IMR-90 (cell line): ENCODE measurements around the gene SSU72. TPM values are rescaled to one million over a fixed set of nuclear protein-coding genes. Genes with fewer than 3 reads are reported as not detected.
"Not testable (repeated sequence)": the region's sequence is repeated elsewhere in the genome, so short reads cannot be mapped to it uniquely, and the experiment has no call there.

Source experiments
- ATAC-seq: fragments of 200-7000 bp; cut with Tn5 transposase; 2 replicates; pipeline ENCODE4 v1.9.1; 2020; ENCODE audit warnings: low read depth, mild to moderate bottlenecking, moderate library complexity
- BruUV-seq: library from RNA; stranded (reverse); fragments of 400-500 nt; replicated peaks from 2 replicates; lab custom pipeline; 2021; lab: Mats Ljungman, UMichigan
- CTCF ChIA-PET: fragments of 300-600 bp; formaldehyde crosslinking; extraction: SDS; loops from one replicate; lab custom pipeline; 2021; ENCODE audit warnings: antibody characterized with exemption; lab: Yijun Ruan, JAX
- POLR2A ChIA-PET: fragments of 300-600 bp; sonication (Branson Sonifier 250); formaldehyde crosslinking; loops from one replicate; lab custom pipeline; 2022; ENCODE audit warnings: antibody characterized with exemption; ENCODE audit not compliant: unreplicated experiment; lab: Charles Lee
- DNase-seq: peaks from one replicate; pipeline ENCODE4 v3.0.0; 2013
- H2AFZ ChIP-seq: replicated peaks from 2 replicates; pipeline ENCODE3; 2013; ENCODE audit warnings: low read length, mild to moderate bottlenecking; ENCODE audit not compliant: poor library complexity
- H2AK5ac ChIP-seq: 2 replicates; pipeline ENCODE4 v1.6.1; 2013; ENCODE audit warnings: low read depth, low read length, inconsistent platforms
- H2AK9ac ChIP-seq: replicated peaks from 2 replicates; pipeline ENCODE3; 2013; ENCODE audit warnings: mild to moderate bottlenecking, low read depth, low read length, moderate library complexity; ENCODE audit not compliant: poor library complexity
- H2BK120ac ChIP-seq: 2 replicates; pipeline ENCODE4 v1.6.1; 2013; ENCODE audit warnings: low read depth, low read length, inconsistent platforms
- H2BK15ac ChIP-seq: 3 replicates; pipeline ENCODE4 v1.6.1; 2013; ENCODE audit warnings: low read depth, low read length, inconsistent platforms
- H2BK20ac ChIP-seq: 2 replicates; pipeline ENCODE4 v1.6.1; 2013; ENCODE audit warnings: low read depth, mild to moderate bottlenecking, inconsistent platforms, low read length, moderate library complexity
- H2BK5ac ChIP-seq: 2 replicates; pipeline ENCODE4 v1.6.1; 2013; ENCODE audit warnings: mild to moderate bottlenecking, low read depth, low read length, inconsistent platforms; ENCODE audit not compliant: poor library complexity, severe bottlenecking
- H3K14ac ChIP-seq: replicated peaks from 2 replicates; pipeline ENCODE4 v1.6.1; 2013; ENCODE audit warnings: low read depth, low read length, inconsistent platforms
- H3K18ac ChIP-seq: 2 replicates; pipeline ENCODE4 v1.6.1; 2013; ENCODE audit warnings: low read depth, low read length, control low read depth
- H3K23ac ChIP-seq: 2 replicates; pipeline ENCODE4 v1.6.1; 2013; ENCODE audit warnings: low read depth, low read length, inconsistent platforms
- H3K27ac ChIP-seq: 2 replicates; pipeline ENCODE4 v1.5.1; 2013; ENCODE audit warnings: mild to moderate bottlenecking, control low read depth, low read length; ENCODE audit not compliant: insufficient read depth
- H3K27me3 ChIP-seq: 2 replicates; pipeline ENCODE4 v1.6.1; 2013; ENCODE audit warnings: low read length; ENCODE audit not compliant: control insufficient read depth, insufficient read depth
- H3K36me3 ChIP-seq: 2 replicates; pipeline ENCODE4 v1.6.1; 2013; ENCODE audit warnings: low read length, mixed read lengths; ENCODE audit not compliant: control insufficient read depth, insufficient read depth
- H3K4ac ChIP-seq: 2 replicates; pipeline ENCODE4 v1.6.1; 2013; ENCODE audit warnings: low read depth, low read length, inconsistent platforms
- H3K4me1 ChIP-seq: 2 replicates; pipeline ENCODE4 v1.6.1; 2013; ENCODE audit warnings: low read length, mixed read lengths; ENCODE audit not compliant: control insufficient read depth, insufficient read depth
- H3K4me2 ChIP-seq: 2 replicates; pipeline ENCODE4 v1.6.1; 2013; ENCODE audit warnings: low read depth, mild to moderate bottlenecking, control low read depth, low read length, moderate library complexity
- H3K4me3 ChIP-seq: 2 replicates; pipeline ENCODE4 v1.5.1; 2013; ENCODE audit warnings: low read depth, mild to moderate bottlenecking, control low read depth, low read length, moderate library complexity; ENCODE audit not compliant: insufficient read depth
- H3K56ac ChIP-seq: 2 replicates; pipeline ENCODE4 v1.6.1; 2013; ENCODE audit warnings: low read length, inconsistent platforms; ENCODE audit not compliant: insufficient read depth; ENCODE audit errors: extremely low read depth
- H3K79me1 ChIP-seq, 2 experiments: 2 replicates each; pipeline ENCODE4 v1.6.1; 2013; ENCODE audit warnings: low read length in 2 of 2, inconsistent platforms in 1 of 2, low read depth in 1 of 2
- H3K9ac ChIP-seq: 2 replicates; pipeline ENCODE4 v1.6.1; 2013; ENCODE audit warnings: low read depth, low read length, control low read depth
- H3K9me1 ChIP-seq: 2 replicates; pipeline ENCODE4 v1.6.1; 2013; ENCODE audit warnings: low read length, inconsistent platforms; ENCODE audit not compliant: insufficient read depth
- H3K9me3 ChIP-seq: 2 replicates; pipeline ENCODE4 v1.6.1; 2013; ENCODE audit warnings: low read length; ENCODE audit not compliant: control insufficient read depth, insufficient read depth
- H4K20me1 ChIP-seq: 2 replicates; pipeline ENCODE4 v1.6.1; 2013; ENCODE audit warnings: low read length, inconsistent platforms; ENCODE audit not compliant: insufficient read depth
- H4K5ac ChIP-seq: 2 replicates; pipeline ENCODE4 v1.6.1; 2013; ENCODE audit warnings: mild to moderate bottlenecking, low read depth, low read length, control low read depth
- H4K8ac ChIP-seq, 2 experiments: 2 replicates each; pipeline ENCODE4 v1.6.1; 2013; ENCODE audit warnings: low read depth in 2 of 2, low read length in 2 of 2, control low read depth in 1 of 2, inconsistent platforms in 1 of 2
- H4K91ac ChIP-seq: 2 replicates; pipeline ENCODE4 v1.6.1; 2013; ENCODE audit warnings: low read depth, low read length, inconsistent platforms; ENCODE audit not compliant: insufficient read depth
- WGBS, 2 experiments: methylation state at CpG; one replicate each; pipeline versions ENCODE4 v1.1.5 to v1.1.7; 2013; ENCODE audit warnings: missing lambda C conversion rate in 2 of 2; ENCODE audit not compliant: insufficient read length in 1 of 2; ENCODE audit errors: extremely low coverage in 2 of 2; 5-methylcytosine and 5-hydroxymethylcytosine counted together
- dilution Hi-C: fragments of 300-500 bp; cut with HindIII; formaldehyde crosslinking; loops from one replicate; pipeline ENCODE4 v1.14.3; 2018; ENCODE audit warnings: low sequenced_read_pairs; ENCODE audit not compliant: unreplicated experiment
- in situ Hi-C: fragments of 300-500 bp; cut with MboI; formaldehyde crosslinking; loops from 3 replicates; pipeline ENCODE4 v1.14.3; 2019; ENCODE audit warnings: low sequenced_read_pairs, inconsistent platforms, mixed read lengths
- intact Hi-C: fragments of 100-400 bp; cut with micrococcal nuclease; formaldehyde crosslinking; loops from 2 replicates; pipeline ENCODE4 v1.10.0; 2022
- polyA plus RNA-seq, 3 experiments: library from polyadenylated mRNA; depleted of rRNA; stranded (reverse); fragments of >200 nt; gene quantifications; 2 replicates each; pipeline ENCODE4 v1.2.3, GENCODE V29; 2012; ENCODE audit warnings: low replicate concordance in 1 of 3
- total RNA-seq: library from RNA; depleted of rRNA; stranded (reverse); fragments of >200 nt; gene quantifications from 2 replicates; pipeline ENCODE4 v1.2.3, GENCODE V29; 2012

SSU72 gene
- total and polyA plus RNA-seq, 2 of the 4 experiments (the other 2 are of a cell fraction) = 33.7 to 88.4 TPM

DNA sequence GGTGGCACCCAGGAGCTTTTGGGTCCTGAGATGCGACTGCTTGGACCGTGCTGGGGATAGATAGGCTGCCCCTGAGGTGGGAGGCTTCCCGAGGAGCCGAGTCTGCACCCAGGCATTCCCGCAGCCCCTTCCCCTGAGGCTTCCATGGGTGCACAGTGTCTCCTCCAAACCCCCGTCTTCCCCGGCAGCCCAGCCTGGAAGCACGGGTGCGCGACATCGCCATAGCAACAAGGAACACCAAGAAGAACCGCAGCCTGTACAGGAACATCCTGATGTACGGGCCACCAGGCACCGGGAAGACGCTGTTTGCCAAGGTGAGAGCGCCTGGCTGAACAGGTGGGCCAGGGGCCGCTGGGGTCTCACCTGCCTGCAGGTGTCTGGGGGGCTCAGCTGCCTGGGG is 51.0 kb downstream of the SSU72 start:
- H3K9me1 ChIP-seq, H2AFZ ChIP-seq, H2AK5ac ChIP-seq, DNase-seq, H3K4me3 ChIP-seq, H2BK5ac ChIP-seq, H4K91ac ChIP-seq, H2BK15ac ChIP-seq, H3K4me2 ChIP-seq, H3K79me1 ChIP-seq, H2BK20ac ChIP-seq, H3K56ac ChIP-seq, H4K8ac ChIP-seq, H4K5ac ChIP-seq, H3K18ac ChIP-seq, H3K27ac ChIP-seq, H2AK9ac ChIP-seq, H2BK120ac ChIP-seq, BruUV-seq, H3K14ac ChIP-seq, intact Hi-C loops, H3K27me3 ChIP-seq, CTCF ChIA-PET, dilution Hi-C loops, POLR2A ChIA-PET, H4K20me1 ChIP-seq, H3K4ac ChIP-seq, in situ Hi-C loops, H3K23ac ChIP-seq, H3K9me3 ChIP-seq, H3K9ac ChIP-seq, H3K4me1 ChIP-seq, ATAC-seq: not testable (repeated sequence)
- 100% methylated on average over 3 of the region's 17 CpGs; no CpG with 5 or more reads in 1 of the 2 experiments for WGBS, 2 experiments
- H3K36me3 ChIP-seq = peaks cover 34% of the 10 kb centered on the region

DNA sequence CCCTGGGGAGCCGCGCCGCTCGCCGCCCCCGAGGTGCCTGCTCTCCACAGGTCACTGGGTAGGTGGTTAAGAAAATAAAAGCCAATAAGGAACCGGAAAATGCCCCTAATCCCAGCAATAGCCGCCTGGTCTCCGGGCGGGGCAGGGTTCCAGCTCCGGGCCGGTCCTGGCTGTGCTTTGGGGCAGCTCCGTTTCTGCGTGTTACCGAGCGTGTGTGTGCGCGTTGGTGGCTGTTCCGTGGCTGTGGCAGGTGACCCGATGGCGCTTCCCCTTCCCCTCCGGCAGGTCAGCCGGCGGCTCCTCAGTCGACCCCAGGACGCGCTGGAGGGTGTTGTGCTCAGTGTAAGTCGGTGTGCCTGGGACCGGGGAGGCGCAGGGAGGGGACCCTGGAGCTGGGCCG is 51.4 kb downstream of the SSU72 start:
- CTCF ChIA-PET, H3K4me3 ChIP-seq, H3K4ac ChIP-seq, H3K9me1 ChIP-seq, H2BK20ac ChIP-seq, H3K27ac ChIP-seq, BruUV-seq, H2BK15ac ChIP-seq, H2AFZ ChIP-seq, H3K18ac ChIP-seq, H4K20me1 ChIP-seq, ATAC-seq, H4K5ac ChIP-seq, H2BK120ac ChIP-seq, H2AK9ac ChIP-seq, in situ Hi-C loops, H3K9ac ChIP-seq, DNase-seq, H3K9me3 ChIP-seq, H3K56ac ChIP-seq, H3K4me2 ChIP-seq, H3K23ac ChIP-seq, POLR2A ChIA-PET, H4K8ac ChIP-seq, intact Hi-C loops, H4K91ac ChIP-seq, H3K4me1 ChIP-seq, H3K79me1 ChIP-seq, H3K27me3 ChIP-seq, H3K14ac ChIP-seq, dilution Hi-C loops, H2BK5ac ChIP-seq, H2AK5ac ChIP-seq: not testable (repeated sequence)
- peaks cover 33% of the 10 kb centered on the region for H3K36me3 ChIP-seq
- WGBS, 2 experiments = 96% methylated on average over 7 of the region's 31 CpGs; no CpG with 5 or more reads in 1 of the 2 experiments
